ENCODE measurements around the gene PTPRJ. TPM values are rescaled to one million over a fixed set of nuclear protein-coding genes. Genes with fewer than 3 reads are reported as not detected.
"Not testable (repeated sequence)": the region's sequence is repeated elsewhere in the genome, so short reads cannot be mapped to it uniquely, and the experiment has no call there.

PTPRJ gene
- total RNA-seq (ENCODE audit: low replicate concordance) = 6.6 and 11.0 TPM in 2 replicates

DNA sequence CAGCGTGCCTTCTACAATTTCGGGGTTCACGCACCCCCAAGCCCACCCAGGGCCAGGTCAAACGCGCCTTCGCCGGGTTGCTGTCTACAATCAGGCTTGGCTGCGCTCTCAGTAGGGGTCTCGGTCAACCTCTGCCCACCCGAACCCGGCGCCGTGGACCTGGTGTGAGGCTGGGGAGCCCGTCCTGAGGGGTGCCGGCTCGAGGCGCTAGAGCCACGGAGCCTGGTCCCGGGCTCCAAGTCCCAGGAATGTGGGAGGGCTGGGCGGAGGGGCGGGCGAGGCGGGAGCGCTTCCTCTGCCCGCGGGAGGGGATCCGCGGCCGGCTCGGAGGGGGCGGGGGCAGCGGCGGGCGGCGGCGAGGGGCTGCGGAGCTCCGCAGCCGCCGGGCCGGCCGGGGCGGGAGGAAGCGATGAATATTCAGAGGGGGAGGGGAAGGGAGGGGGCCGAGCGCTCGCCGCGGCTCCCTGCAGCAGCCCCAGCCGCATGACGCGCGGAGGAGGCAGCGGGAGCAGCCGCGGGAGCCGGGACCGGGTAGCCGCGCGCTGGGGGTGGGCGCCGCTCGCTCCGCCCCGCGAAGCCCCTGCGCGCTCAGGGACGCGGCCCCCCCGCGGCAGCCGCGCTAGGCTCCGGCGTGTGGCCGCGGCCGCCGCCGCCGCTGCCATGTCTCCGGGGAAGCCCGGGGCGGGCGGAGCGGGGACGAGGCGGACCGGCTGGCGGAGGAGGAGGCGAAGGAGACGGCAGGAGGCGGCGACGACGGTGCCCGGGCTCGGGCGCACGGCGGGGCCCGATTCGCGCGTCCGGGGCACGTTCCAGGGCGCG is at the start of gene PTPRJ:
Gene PTPRJ, plus strand, starts transcription at position 472 of the 819 bp plus-strand sequence. CDS start 354 bp downstream, outside the sequence.
- no peak for TF ChIP-seq CTCF (IDR thresholded peaks at IDR 0.05; ENCODE audit: insufficient read depth, low read length)
- H3K4me3 ChIP-seq (ENCODE audit: low read depth, low read length) = peak within 1 kb of the TSS; percentile 74
- peak; percentile 37 for DNase-seq (ENCODE audit: low read depth)

GRCh38 chr11:47932544-47932943 is 47.8 kb upstream of the PTPRJ start:
- no peak overlapping the region for H3K4me3 ChIP-seq (ENCODE audit: low read depth, low read length)
- no peak for TF ChIP-seq CTCF (IDR thresholded peaks at IDR 0.05; ENCODE audit: insufficient read depth, low read length)
- no peak for DNase-seq (ENCODE audit: low read depth)

DNA sequence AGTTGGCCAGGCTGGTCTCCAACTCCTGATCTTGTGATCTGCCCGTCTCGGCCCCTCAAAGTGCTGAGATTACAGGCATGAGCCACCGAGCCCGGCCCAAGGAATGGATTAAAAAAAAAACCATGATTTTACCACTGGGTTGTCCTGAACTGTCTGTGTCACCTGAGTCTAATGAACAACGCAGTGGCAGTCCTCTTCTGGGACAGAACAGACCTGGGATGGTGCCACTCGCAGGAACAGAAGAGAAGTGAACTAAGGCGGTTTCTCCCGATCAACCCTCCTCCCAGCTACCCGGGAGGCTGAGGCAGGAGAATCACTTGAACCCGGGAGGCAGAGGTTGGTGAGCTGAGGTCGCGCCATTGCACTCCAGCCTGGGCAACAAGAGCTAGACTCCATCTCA is 46.6 kb upstream of the PTPRJ start:
- not testable (repeated sequence) for DNase-seq (ENCODE audit: low read depth); H3K4me3 ChIP-seq (ENCODE audit: low read depth, low read length)

DNA sequence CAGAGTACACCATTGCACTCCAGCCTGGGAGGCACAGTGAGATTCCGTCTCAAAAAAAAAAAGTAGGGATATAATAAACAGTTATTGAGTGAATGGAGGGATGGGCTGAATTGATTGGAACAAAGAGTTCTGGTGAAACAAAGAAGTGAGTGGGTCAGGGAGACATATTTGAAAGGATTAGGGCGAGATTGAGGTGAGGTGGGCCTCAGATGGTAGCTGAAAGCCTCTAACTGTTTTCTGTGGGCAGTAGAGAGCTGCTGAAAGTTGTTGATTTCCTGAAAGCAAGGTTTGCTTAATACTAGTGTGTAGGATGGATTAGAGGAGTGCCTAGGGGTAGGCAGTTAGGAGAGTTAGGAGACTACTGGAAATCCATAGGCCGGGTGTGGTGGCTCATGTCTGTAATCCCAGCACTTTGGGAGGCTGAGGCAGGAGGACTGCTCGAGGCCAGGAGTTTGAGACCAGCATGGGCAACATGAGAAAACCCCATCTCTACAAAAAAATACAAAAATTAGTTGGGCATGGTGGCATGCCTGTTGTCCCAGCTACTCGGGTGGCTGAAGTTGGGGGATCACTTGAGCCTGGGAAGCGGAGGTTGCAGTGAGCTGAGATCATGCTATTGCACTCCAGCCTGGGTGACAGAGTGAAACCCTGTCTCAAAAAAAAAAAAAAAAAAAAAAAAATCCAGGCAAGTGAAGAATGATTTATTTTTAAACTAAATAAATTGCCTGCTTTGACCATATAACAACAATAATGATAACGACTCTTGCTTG is 41.4 kb upstream of the PTPRJ start:
- DNase-seq (ENCODE audit: low read depth) = no peak
- TF ChIP-seq CTCF (IDR thresholded peaks at IDR 0.05; ENCODE audit: insufficient read depth, low read length) = no peak

DNA sequence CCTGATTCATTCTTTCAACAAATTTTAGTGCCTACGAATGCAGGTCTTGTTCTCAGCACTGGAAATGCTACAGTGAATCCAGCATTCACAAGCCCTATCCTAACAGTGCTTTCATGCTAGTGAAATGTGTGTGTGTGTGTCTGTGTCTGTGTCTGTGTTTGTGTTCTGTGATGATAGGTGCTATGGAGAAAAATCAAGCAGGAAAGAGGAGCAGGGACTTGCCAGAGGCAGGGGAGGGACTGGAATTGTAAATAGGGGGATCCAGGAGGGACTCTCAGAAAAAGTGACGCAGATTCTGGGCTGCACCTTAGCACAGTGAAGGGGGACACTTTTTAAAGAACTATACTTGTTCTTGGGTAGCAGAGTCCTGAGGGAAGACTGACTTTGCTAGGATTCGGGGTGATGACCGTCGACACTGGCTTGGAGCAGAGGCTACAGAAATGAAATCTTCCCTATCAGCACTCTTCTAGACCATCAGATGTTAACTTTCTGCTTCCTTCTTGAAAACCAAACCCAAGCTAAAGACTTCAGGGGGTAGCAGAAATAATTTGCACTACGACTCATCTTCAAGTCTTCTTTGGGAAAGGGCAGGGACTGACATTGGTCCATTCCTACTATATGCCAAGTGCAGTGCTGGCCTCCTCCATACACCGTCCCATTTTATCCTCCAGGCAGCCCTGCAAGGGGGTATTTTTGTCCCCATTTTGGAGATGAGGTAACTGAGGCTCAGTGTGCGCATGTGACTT is 39.3 kb upstream of the PTPRJ start:
- H3K4me3 ChIP-seq (ENCODE audit: low read depth, low read length) = no peak overlapping the region
- no peak for TF ChIP-seq CTCF (IDR thresholded peaks at IDR 0.05; ENCODE audit: insufficient read depth, low read length)
- DNase-seq (ENCODE audit: low read depth) = no peak

More for the DNA sequence above, 41.4 kb upstream of the PTPRJ start:
- no peak overlapping the region for H3K4me3 ChIP-seq (ENCODE audit: low read depth, low read length)

- no peak for TF ChIP-seq CTCF (IDR thresholded peaks at IDR 0.05; ENCODE audit: insufficient read depth, low read length)
- no peak for DNase-seq (ENCODE audit: low read depth)
- no peak overlapping the region for H3K4me3 ChIP-seq (ENCODE audit: low read depth, low read length)
These were observed 38.3 kb upstream of the PTPRJ start for GRCh38 chr11:47941907-47942558.

All from fibroblast of the aortic adventitia (primary cell).